Activated naive CD4-positive, alpha-beta T cell treated with anti-CD3 and anti-CD28 coated beads for 36 hours (primary cell): ENCODE measurements around the gene WFS1. TPM values are rescaled to one million over a fixed set of nuclear protein-coding genes. Genes with fewer than 3 reads are reported as not detected.

Experiments
- CTCF ChIA-PET: fragments of 350-600 bp; sonication (Branson Sonifier 250); formaldehyde crosslinking; loops from one replicate; lab custom pipeline; 2021; ENCODE audit warnings: antibody characterized with exemption; lab: Charles Lee
- DNase-seq: peaks from one replicate; pipeline ENCODE4 v3.0.0-alpha.2; 2020
- H3K27ac Mint-ChIP-seq: one replicate; pipeline ENCODE4 v1.8.0; 2021; ENCODE audit warnings: mild to moderate bottlenecking, mixed read lengths
- H3K27me3 Mint-ChIP-seq: one replicate; pipeline ENCODE4 v1.8.0; 2021; ENCODE audit warnings: low read depth, mixed read lengths
- H3K36me3 Mint-ChIP-seq: one replicate; pipeline ENCODE4 v1.8.0; 2021; ENCODE audit warnings: low read depth, mixed read lengths
- H3K4me1 Mint-ChIP-seq: one replicate; pipeline ENCODE4 v1.8.0; 2021; ENCODE audit warnings: low read depth, mixed read lengths
- H3K4me3 Mint-ChIP-seq: one replicate; pipeline ENCODE4 v1.8.0; 2021; ENCODE audit warnings: mild to moderate bottlenecking, moderate library complexity, mixed read lengths
- H3K9me3 Mint-ChIP-seq: one replicate; pipeline ENCODE4 v1.8.0; 2021; ENCODE audit warnings: mixed read lengths
- intact Hi-C: fragments of 100-400 bp; cut with micrococcal nuclease; formaldehyde crosslinking; loops from one replicate; pipeline ENCODE4 v1.15.1; 2023
- total RNA-seq, 2 experiments: library from RNA; stranded (reverse); gene quantifications; one replicate each; pipeline ENCODE4 v1.2.3, GENCODE V29; 2021

The WFS1 gene
- total RNA-seq, 2 experiments from 2014 or later: 3.6 to 4.5 TPM

- Mint-ChIP-seq H3K4me1 (no peaks in the 10 kb centered on the region), H3K27ac (no peak overlapping the region), H3K27me3 (peaks cover 10% of the 10 kb centered on the region), H3K36me3 (no peaks in the 10 kb centered on the region), H3K9me3 (no peaks in the 10 kb centered on the region), H3K4me3 (no peak overlapping the region)
- CTCF ChIA-PET: interaction anchor here (1.4 to 3.4 kb wide), 3 partner anchors 8 to 69 kb away, joined by 6 to 17 read pairs (median 13); no protein-coding TSS in a partner anchor
- intact Hi-C loops: no loop called here
- DNase-seq: no peak
Measured at GRCh38 chr4:6319530-6320150, 50.0 kb downstream of the WFS1 start.

GRCh38 chr4:6320663-6321062 is 51.0 kb downstream of the WFS1 start:
- Mint-ChIP-seq H3K4me1 (no peaks in the 10 kb centered on the region), H3K36me3 (no peaks in the 10 kb centered on the region), H3K27ac (no peak overlapping the region), H3K9me3 (no peaks in the 10 kb centered on the region), H3K4me3 (no peak overlapping the region), H3K27me3 (peaks cover 17% of the 10 kb centered on the region)
- CTCF ChIA-PET: interaction anchor here (1.4 to 3.4 kb wide), 2 partner anchors 11 to 70 kb away, joined by 13 to 17 read pairs; no protein-coding TSS in a partner anchor
- intact Hi-C loops: no loop called here
- no peak for DNase-seq

- H3K4me3 Mint-ChIP-seq: no peak overlapping the region
- H3K9me3 Mint-ChIP-seq: no peaks in the 10 kb centered on the region
- DNase-seq: no peak
- H3K27me3 Mint-ChIP-seq: peaks cover 21% of the 10 kb centered on the region
- H3K27ac Mint-ChIP-seq: no peak overlapping the region
- H3K36me3 Mint-ChIP-seq: no peaks in the 10 kb centered on the region
- CTCF ChIA-PET: interaction anchor here (3.4 kb wide), 1 partner anchor 10 kb away, joined by 17 read pairs; no protein-coding TSS in a partner anchor
- H3K4me1 Mint-ChIP-seq: no peaks in the 10 kb centered on the region
- intact Hi-C loops: no loop called here
Measured at GRCh38 chr4:6321361-6321760, 51.7 kb downstream of the WFS1 start.

- Mint-ChIP-seq H3K4me3 (no peak overlapping the region), H3K27me3 (peaks cover 21% of the 10 kb centered on the region), H3K4me1 (no peaks in the 10 kb centered on the region), H3K36me3 (no peaks in the 10 kb centered on the region), H3K9me3 (no peaks in the 10 kb centered on the region), H3K27ac (no peak overlapping the region)
- CTCF ChIA-PET: interaction anchor here (3.9 kb wide), 1 partner anchor 72 kb away, joined by 39 read pairs; no protein-coding TSS in a partner anchor
- intact Hi-C loops: no loop called here
- no peak for DNase-seq
Measured at GRCh38 chr4:6322067-6322760, 52.6 kb downstream of the WFS1 start.

- no peaks in the 10 kb centered on the region for H3K9me3 Mint-ChIP-seq
- CTCF ChIA-PET: interaction anchor here (1.2 to 3.9 kb wide), 2 partner anchors 10 to 73 kb away, joined by 3 to 39 read pairs; no protein-coding TSS in a partner anchor
Measured at GRCh38 chr4:6322761-6323566, 53.3 kb downstream of the WFS1 start.

GRCh38 chr4:6324461-6324998 is 54.9 kb downstream of the WFS1 start:
- CTCF ChIA-PET: interaction anchor here (0.9 to 3.9 kb wide), 4 partner anchors 8 to 327 kb away, joined by 3 to 39 read pairs (median 3); no protein-coding TSS in a partner anchor

More at GRCh38 chr4:6322761-6323566, 53.3 kb downstream of the WFS1 start:
- Mint-ChIP-seq H3K36me3 (no peaks in the 10 kb centered on the region), H3K27ac (no peak overlapping the region), H3K4me1 (no peaks in the 10 kb centered on the region), H3K4me3 (no peak overlapping the region), H3K27me3 (peaks cover 25% of the 10 kb centered on the region)
- no peak for DNase-seq
- intact Hi-C loops: no loop called here

GRCh38 chr4:6324999-6325787 is 55.5 kb downstream of the WFS1 start:
- no peak overlapping the region for H3K4me3 Mint-ChIP-seq
- no peaks in the 10 kb centered on the region for H3K4me1 Mint-ChIP-seq
- no peak overlapping the region for H3K27ac Mint-ChIP-seq
- no peaks in the 10 kb centered on the region for H3K36me3 Mint-ChIP-seq
- peaks cover 31% of the 10 kb centered on the region for H3K27me3 Mint-ChIP-seq
- H3K9me3 Mint-ChIP-seq: no peaks in the 10 kb centered on the region
- intact Hi-C loops: no loop called here
- CTCF ChIA-PET: interaction anchor here (1.4 to 3.9 kb wide), 2 partner anchors 75 to 327 kb away, joined by 3 to 39 read pairs; no protein-coding TSS in a partner anchor
- no peak for DNase-seq

More at GRCh38 chr4:6324461-6324998, 54.9 kb downstream of the WFS1 start:
- H3K4me1 Mint-ChIP-seq: no peaks in the 10 kb centered on the region
- H3K9me3 Mint-ChIP-seq: no peaks in the 10 kb centered on the region
- no peak overlapping the region for H3K27ac Mint-ChIP-seq
- intact Hi-C loops: no loop called here
- H3K27me3 Mint-ChIP-seq: peaks cover 31% of the 10 kb centered on the region
- no peaks in the 10 kb centered on the region for H3K36me3 Mint-ChIP-seq
- H3K4me3 Mint-ChIP-seq: no peak overlapping the region
- DNase-seq: no peak

GRCh38 chr4:6325788-6326290 is 56.2 kb downstream of the WFS1 start:
- no peaks in the 10 kb centered on the region for H3K4me1 Mint-ChIP-seq

GRCh38 chr4:6326312-6327060 is 56.8 kb downstream of the WFS1 start:
- Mint-ChIP-seq H3K4me3 (no peak overlapping the region), H3K27ac (no peak overlapping the region), H3K4me1 (no peaks in the 10 kb centered on the region), H3K36me3 (no peaks in the 10 kb centered on the region), H3K27me3 (peaks cover 31% of the 10 kb centered on the region), H3K9me3 (peaks cover 1% of the 10 kb centered on the region)
- CTCF ChIA-PET: interaction anchor here (1.0 to 3.0 kb wide), 8 partner anchors 18 to 362 kb away, joined by 3 to 105 read pairs (median 4); no protein-coding TSS in a partner anchor
- DNase-seq: no peak
- intact Hi-C loops: loop anchor here (1.0 kb wide), 3 partner anchors 62 to 328 kb away; no protein-coding TSS in a partner anchor

More at GRCh38 chr4:6325788-6326290, 56.2 kb downstream of the WFS1 start:
- Mint-ChIP-seq H3K27ac (no peak overlapping the region), H3K9me3 (no peaks in the 10 kb centered on the region), H3K27me3 (peaks cover 31% of the 10 kb centered on the region), H3K36me3 (no peaks in the 10 kb centered on the region), H3K4me3 (no peak overlapping the region)
- intact Hi-C loops: no loop called here
- CTCF ChIA-PET: interaction anchor here (1.4 to 3.9 kb wide), 4 partner anchors 72 to 328 kb away, joined by 3 to 105 read pairs (median 32); no protein-coding TSS in a partner anchor
- DNase-seq: no peak

- CTCF ChIA-PET: interaction anchor here (0.6 to 3.0 kb wide), 24 partner anchors 8 to 1130 kb away, joined by 3 to 105 read pairs (median 4); no protein-coding TSS in a partner anchor
- peaks cover 31% of the 10 kb centered on the region for H3K27me3 Mint-ChIP-seq
- H3K27ac Mint-ChIP-seq: no peak overlapping the region
- intact Hi-C loops: loop anchor here (1.0 kb wide), 3 partner anchors 63 to 329 kb away; no protein-coding TSS in a partner anchor
- peaks cover 1% of the 10 kb centered on the region for H3K9me3 Mint-ChIP-seq
- H3K4me3 Mint-ChIP-seq: no peak overlapping the region
- peak; percentile 84 for DNase-seq
- H3K36me3 Mint-ChIP-seq: no peaks in the 10 kb centered on the region
- H3K4me1 Mint-ChIP-seq: no peaks in the 10 kb centered on the region
Measured at GRCh38 chr4:6327220-6327917, 57.7 kb downstream of the WFS1 start.
